Mononuclear cell (primary cell): ENCODE measurements around the gene ELOVL1. TPM values are rescaled to one million over a fixed set of nuclear protein-coding genes. Genes with fewer than 3 reads are reported as not detected.

ENCODE experiments used
- H3K27me3 ChIP-seq: 2 replicates; pipeline ENCODE4 v1.6.0; 2011; ENCODE audit warnings: low read length, control low read depth; ENCODE audit not compliant: insufficient read depth
- H3K4me1 ChIP-seq: 2 replicates; pipeline ENCODE4 v1.5.1; 2011; ENCODE audit warnings: mild to moderate bottlenecking, low read length, control low read depth; ENCODE audit not compliant: insufficient read depth
- H3K4me3 ChIP-seq: 2 replicates; pipeline ENCODE4 v1.5.1; 2011; ENCODE audit warnings: mild to moderate bottlenecking, low read length, moderate library complexity
- H3K9me3 ChIP-seq: 2 replicates; pipeline ENCODE4 v1.5.1; 2011; ENCODE audit warnings: low read depth, mild to moderate bottlenecking, control low read depth, low read length
- total RNA-seq: library from RNA; depleted of rRNA; stranded (reverse); fragments of >200 nt; gene quantifications from one replicate; pipeline ENCODE4 v1.2.3, GENCODE V29; 2012

ELOVL1 gene
- total RNA-seq, 1 donor, result 18.4 TPM

DNA sequence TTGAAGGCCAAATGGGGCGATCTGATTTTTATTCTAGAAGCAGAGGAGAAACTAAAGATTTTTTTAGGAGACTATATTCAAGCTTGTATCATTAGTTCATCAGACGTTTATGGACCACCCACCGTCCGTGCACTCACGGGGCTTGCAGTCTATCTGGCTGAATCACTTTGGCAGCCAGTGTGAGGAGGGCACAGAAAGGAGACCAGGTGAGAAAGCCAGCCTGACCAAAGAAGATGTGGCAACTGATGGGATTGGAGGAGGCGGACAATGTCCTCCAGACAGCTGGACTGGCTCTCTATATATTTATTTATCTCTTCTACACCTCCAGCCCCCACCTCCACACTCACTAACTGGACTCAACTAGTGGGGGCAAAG lies 822 bp upstream of the ELOVL1 start:
- Histone ChIP-seq H3K27me3 (no peaks in the 10 kb centered on the region), H3K4me3 (peak overlapping the region; percentile 75), H3K4me1 (peaks cover 45% of the 10 kb centered on the region), H3K9me3 (no peaks in the 10 kb centered on the region)

DNA sequence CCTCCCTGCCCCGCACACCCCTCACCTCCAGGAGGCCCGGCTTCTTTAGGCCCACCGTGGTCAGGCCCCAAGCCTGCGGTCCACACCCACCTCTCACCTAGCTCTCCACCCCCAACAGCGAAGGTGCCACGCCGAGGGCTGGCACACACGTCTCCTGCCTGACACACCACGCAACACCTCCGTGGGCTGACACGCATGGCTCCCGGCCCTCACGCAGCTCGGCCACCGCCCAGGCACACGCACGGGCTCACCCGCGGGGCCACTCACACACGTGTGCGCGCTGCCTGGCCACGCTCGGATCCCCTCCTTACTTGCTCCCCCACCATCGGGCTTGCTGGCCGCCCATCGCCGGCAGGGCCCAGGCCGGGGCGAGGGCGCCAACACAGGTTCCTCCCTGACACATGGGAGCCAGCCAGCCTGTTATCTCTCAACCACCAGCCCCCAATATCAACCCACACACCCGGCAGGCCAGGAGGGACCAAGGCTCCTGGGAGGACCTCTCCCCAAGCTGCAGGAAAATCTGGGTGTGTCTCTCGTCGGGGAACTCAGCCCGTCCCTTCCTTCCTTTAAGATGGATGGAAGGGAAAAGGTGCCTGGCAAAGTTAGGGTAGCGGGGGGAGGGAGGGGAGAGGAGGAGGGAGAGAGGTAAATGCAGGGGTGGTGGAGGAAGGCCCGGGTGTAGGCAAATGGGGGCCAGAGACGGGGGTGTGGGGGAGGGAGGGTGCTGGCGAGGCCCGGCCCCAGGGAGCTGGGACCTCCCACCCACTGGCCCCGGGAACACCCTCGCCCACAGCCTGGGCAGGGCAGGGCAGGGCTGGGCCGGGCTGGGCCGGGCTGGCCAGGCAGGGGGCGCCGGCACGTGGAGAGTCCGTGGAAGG lies 546 bp downstream of the ELOVL1 start:
- no peaks in the 10 kb centered on the region for H3K27me3 ChIP-seq
- H3K9me3 ChIP-seq, result no peaks in the 10 kb centered on the region
- peak overlapping the region; percentile 75 for H3K4me3 ChIP-seq
- peaks cover 38% of the 10 kb centered on the region for H3K4me1 ChIP-seq

DNA sequence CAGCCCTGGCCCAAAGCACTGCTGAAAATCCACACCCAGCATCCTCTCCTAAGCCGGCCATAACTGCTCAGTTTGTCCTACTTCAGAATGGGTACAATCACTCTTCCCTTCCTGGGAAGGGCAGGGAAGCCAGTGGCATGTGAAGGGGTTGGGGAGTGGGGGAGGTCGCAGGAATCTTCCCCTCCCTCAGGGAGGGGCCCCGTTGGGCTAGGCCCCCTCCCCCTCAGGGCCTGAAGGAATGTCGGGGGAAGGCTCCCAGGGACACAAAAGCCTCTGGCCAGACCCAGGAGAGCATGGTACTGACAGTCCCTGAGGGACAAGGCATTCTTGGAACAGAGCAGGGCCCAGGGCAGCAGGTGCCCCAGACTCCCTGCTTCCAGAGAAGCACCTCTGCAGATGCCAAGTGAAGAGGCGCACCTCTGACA lies 1.2 kb downstream of the ELOVL1 start:
- peak overlapping the region; percentile 75 for H3K4me3 ChIP-seq
- H3K9me3 ChIP-seq, result no peaks in the 10 kb centered on the region
- peaks cover 44% of the 10 kb centered on the region for H3K4me1 ChIP-seq
- no peaks in the 10 kb centered on the region for H3K27me3 ChIP-seq

DNA sequence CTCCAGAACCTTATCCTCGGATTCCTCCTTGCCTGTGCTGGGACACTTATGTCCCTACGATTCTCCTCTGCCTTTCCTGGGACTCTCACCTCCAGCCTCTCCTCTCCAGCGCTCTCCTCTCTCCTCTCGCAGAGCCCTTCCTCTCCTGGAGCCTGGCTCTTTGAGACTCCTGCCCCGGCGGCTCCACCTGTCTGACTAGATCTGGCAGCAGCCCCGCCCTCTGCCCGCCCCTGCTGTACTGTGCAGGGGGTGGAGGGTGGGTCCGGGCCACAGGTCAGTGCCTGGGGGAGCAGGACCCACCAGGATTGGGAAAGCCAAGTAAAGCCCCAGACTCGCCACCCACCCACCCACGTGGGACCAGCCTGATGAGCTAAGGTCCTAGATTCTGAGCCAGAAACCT lies 1.6 kb downstream of the ELOVL1 start:
- Histone ChIP-seq H3K27me3 (no peaks in the 10 kb centered on the region), H3K4me3 (no peak overlapping the region), H3K4me1 (peaks cover 49% of the 10 kb centered on the region), H3K9me3 (no peaks in the 10 kb centered on the region)

DNA sequence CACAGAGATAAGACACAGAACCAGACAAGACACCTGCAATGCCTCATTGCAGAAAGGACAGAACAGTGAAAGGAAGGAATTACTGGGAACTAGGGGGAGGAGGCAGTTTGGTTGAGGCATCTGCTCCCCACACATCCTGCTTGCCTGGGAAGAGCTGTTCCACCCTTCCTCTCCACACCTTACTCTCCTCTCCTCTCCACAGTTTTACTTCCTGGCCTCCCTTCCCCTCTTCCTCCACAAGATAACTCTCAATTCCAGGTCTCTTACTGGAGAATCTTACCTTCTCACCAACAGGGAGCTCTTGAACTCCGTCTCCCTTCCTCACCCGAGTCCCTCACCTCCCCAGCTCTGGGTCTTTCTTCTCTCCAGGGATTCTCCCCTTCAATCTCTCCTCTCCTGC lies 2.1 kb downstream of the ELOVL1 start:
- Histone ChIP-seq H3K9me3 (no peaks in the 10 kb centered on the region), H3K4me1 (peaks cover 54% of the 10 kb centered on the region), H3K4me3 (no peak overlapping the region), H3K27me3 (no peaks in the 10 kb centered on the region)

DNA sequence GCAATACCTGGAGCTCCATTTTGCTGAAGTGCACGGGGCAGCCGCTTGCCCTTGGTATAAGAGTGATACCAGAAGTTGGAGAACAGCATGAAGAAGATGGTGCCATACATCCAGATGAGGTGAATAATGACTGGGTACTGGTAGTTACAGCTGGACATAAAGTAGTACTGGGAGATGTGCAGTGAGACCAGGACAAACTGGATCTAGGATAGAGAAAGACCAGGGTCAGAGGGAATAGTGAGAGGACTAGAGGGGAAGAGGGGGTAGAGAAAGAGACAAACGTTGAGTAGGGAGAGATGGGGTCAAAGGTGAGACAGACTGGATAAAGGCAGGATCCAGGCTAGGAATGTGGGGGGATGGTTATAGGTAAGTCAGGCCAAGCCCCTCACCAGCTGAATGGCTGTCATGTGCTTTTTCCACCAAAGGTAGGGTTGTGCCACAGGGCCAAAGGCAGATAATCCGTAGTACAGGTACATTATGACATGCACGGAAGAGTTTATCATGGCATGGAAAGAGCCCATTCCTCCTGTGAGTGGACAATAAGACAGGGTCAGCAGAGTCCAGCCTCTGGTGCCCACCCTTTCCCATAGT lies 3.8 kb downstream of the ELOVL1 start:
- Histone ChIP-seq H3K9me3 (no peaks in the 10 kb centered on the region), H3K4me3 (no peak overlapping the region), H3K4me1 (peaks cover 64% of the 10 kb centered on the region), H3K27me3 (no peaks in the 10 kb centered on the region)

DNA sequence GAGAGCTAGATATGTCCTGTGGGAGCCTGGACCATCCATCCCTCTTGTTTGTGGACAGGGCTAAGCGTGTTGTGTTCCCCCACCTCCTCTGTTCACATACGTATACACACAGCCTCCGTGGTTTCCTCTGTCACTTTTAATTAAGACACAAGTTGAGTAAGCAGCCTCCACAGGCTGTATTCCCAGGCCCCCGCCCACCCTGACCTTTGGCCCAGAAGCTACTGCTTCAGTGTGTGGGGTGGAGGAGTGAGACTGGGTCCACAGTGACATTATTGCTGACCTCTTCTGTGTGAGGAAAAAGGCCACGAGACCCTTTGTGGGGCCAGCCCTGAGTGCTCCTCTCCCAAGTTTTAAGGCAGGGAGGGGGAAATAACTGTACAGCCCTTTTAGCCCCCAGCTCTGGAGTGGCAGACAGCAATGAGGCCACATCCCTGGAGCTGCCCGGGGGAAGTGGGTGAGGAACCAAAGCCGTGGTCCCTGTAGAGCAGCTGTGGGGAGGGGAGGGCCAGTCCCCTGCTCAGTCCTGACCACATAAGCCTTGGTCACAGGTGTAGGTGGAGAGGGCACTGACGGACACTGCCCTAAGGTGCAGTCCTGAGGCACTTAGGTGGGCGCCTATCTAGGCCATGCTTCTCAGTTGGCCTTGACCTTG lies 4.4 kb downstream of the ELOVL1 start:
- no peaks in the 10 kb centered on the region for H3K27me3 ChIP-seq
- H3K4me3 ChIP-seq, result no peak overlapping the region
- H3K4me1 ChIP-seq, result peaks cover 59% of the 10 kb centered on the region
- no peaks in the 10 kb centered on the region for H3K9me3 ChIP-seq

DNA sequence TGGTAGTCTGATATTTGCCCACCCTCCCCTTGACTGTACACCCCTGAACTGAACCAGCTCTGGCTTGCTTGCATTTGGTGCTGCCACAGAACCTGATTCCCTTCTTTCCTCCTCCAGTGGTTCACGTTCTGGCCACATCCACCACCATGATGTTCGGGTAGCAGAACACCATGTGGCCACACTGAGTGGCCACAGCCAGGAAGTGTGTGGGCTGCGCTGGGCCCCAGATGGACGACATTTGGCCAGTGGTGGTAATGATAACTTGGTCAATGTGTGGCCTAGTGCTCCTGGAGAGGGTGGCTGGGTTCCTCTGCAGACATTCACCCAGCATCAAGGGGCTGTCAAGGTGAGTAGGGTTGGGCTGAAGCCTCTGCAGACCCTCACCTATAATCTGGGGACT lies 7.2 kb downstream of the ELOVL1 start:
- H3K4me1 ChIP-seq, result peaks cover 50% of the 10 kb centered on the region
- no peak overlapping the region for H3K4me3 ChIP-seq

DNA sequence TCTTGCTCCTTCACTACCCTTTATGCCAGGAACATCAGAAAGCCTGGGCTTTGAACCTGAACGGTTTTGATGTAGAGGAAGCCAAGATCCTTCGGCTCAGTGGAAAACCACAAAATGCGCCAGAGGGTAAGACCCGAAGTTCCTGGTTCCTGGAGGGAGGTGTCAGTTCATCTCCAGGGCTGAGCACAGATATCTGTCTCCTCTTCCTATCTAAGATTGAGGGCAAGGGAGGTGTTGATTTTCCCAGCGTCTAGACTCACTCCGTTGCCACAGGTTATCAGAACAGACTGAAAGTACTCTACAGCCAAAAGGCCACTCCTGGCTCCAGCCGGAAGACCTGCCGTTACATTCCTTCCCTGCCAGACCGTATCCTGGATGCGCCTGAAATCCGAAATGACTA lies 8.1 kb downstream of the ELOVL1 start:
- Histone ChIP-seq H3K4me1 (peaks cover 48% of the 10 kb centered on the region), H3K27me3 (no peaks in the 10 kb centered on the region), H3K9me3 (no peaks in the 10 kb centered on the region), H3K4me3 (no peak overlapping the region)

More for the DNA sequence above, 7.2 kb downstream of the ELOVL1 start:
- Histone ChIP-seq H3K27me3 (no peaks in the 10 kb centered on the region), H3K9me3 (no peaks in the 10 kb centered on the region)

DNA sequence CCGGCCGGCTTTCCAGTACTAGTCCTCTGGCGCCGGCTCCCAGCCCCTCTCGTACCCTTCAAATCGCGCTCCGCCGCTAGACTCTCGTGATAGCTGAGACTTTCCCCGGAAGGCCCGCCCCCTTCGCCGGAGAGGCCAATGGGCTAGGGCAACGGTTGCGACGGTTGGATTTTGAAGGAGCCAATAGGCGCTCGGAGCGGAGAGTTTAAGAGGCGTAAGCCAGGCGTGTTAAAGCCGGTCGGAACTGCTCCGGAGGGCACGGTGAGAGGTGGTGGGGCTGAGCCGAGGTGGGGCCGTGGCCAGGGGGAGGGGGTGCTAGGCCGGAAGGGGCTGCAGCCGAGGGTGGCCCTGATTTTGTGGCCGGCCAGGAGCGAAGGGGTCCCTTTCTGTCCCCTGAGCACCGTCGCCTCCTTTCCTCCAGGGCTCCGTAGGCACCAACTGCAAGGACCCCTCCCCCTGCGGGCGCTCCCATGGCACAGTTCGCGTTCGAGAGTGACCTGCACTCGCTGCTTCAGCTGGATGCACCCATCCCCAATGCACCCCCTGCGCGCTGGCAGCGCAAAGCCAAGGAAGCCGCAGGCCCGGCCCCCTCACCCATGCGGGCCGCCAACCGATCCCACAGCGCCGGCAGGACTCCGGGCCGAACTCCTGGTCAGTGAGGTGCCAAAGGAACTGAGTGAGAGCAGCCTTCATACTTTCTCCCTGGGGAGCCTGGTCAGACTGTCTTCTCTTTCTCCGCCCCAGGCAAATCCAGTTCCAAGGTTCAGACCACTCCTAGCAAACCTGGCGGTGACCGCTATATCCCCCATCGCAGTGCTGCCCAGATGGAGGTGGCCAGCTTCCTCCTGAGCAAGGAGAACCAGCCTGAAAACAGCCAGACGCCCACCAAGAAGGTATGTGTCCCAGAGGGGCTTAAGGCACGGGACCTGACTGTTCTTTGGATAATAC lies 8.8 kb downstream of the ELOVL1 start, which contains the start of gene CDC20:
Gene CDC20, plus strand, starts transcription at position 236 of the 948 bp plus-strand sequence. Its CDS starts 235 bp downstream, at position 471.
- no peaks in the 10 kb centered on the region for H3K27me3 ChIP-seq
- peaks cover 48% of the 10 kb centered on the region for H3K4me1 ChIP-seq
- H3K4me3 ChIP-seq, result peak within 1 kb of the TSS; percentile 61
- no peaks in the 10 kb centered on the region for H3K9me3 ChIP-seq

DNA sequence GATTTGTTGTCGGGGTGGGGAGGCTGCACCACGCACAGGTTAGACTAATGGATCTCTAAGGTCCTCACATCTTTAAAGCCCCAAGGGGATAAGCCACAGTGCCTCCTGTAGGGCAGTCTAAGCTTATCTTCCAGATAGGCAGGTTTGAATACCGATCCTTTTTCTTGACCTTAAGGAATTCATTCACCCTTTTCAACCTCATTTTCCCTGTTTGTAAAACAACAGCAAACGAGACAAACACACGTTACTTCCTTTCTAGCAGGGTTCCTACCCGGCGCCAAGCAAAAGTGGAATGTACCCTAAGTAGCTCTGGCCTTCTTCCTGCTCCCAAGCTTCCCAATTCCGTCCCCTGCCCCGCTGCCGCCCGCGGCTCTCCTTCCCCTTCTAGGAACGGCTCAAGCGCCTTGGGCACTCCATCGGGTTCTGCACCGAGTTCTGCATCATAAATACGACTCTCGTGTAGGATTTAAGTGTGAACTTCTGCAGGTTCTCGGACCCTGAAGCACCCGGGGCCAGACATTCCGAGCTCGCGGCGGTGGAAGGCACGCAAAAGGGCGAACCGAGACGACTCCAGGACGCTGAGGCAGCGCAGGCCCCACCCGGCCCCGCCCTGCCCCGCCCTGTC lies 9.6 kb downstream of the ELOVL1 start:
- H3K4me1 ChIP-seq, result peaks cover 43% of the 10 kb centered on the region
- H3K27me3 ChIP-seq, result no peaks in the 10 kb centered on the region
- peak overlapping the region; percentile 61 for H3K4me3 ChIP-seq
- H3K9me3 ChIP-seq, result no peaks in the 10 kb centered on the region

DNA sequence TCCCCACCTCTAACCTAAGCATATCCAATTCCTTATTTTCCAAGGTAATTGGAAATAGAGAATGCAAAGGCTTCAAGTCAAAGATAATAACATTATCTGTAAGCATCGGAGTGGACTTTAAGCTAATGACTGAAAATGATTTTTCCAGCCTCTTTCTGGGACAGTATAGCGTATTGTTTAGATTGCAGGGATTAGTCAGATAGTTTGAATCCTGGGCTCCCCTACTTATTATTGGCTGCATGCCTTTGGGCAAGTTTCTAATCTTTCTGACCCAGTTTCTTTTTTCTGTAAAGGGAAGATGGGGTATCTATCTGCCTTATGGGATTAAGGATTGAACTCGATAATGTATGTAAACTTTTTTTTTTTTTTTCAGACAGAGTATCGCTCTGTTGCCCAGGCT lies 10.6 kb downstream of the ELOVL1 start:
- Histone ChIP-seq H3K27me3 (no peaks in the 10 kb centered on the region), H3K9me3 (no peaks in the 10 kb centered on the region), H3K4me1 (peaks cover 43% of the 10 kb centered on the region), H3K4me3 (no peak overlapping the region)

DNA sequence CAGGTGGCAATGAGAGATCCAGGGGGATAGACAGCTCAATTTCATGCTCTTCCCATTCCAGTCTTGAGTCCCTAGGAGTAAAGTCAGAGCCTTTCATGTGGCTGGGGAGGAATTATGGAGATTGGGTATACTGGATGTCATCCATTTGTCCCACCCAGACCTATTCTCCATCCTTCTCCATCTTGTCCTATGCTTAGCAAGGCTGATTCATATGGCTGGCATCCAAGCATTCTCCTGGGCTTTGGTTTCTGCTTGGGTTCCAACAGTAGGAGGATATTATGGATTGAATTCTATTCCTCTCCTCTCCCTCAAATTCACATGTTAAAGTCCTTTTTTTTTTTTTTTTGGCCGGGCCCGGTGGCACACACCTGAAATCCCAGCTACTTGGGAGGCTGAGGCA lies 12.9 kb downstream of the ELOVL1 start:
- peaks cover 20% of the 10 kb centered on the region for H3K4me1 ChIP-seq
- H3K4me3 ChIP-seq, result no peak overlapping the region
- no peaks in the 10 kb centered on the region for H3K27me3 ChIP-seq
- H3K9me3 ChIP-seq, result no peaks in the 10 kb centered on the region

DNA sequence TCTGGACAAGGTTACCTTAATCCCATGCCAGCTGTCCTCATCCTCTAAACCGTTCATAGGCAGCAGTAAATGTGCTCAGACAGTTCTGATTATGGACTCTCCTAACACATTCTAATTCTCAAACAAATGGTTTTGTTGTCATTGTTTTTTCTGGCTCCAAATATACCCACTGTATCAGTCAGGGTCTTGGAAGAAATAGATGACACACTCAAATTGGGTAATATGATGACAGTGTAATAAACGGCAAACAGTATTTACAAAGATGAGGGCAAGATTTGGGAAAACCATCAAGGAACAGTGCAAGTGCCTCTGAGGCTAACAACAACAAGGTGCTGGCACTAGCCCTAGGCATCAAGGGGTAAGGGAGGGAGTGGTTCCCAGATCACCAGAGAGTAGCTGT lies 13.3 kb downstream of the ELOVL1 start:
- Histone ChIP-seq H3K4me3 (no peak overlapping the region), H3K4me1 (peaks cover 15% of the 10 kb centered on the region), H3K27me3 (no peaks in the 10 kb centered on the region), H3K9me3 (no peaks in the 10 kb centered on the region)
